Body of pancreas (tissue), 4 donors: ENCODE measurements around the gene MAML3. TPM values are rescaled to one million over a fixed set of nuclear protein-coding genes. Genes with fewer than 3 reads are reported as not detected.

Source experiments
- ATAC-seq: fragments of 150-250 bp; one replicate; pipeline ENCODE4 v1.9.1; 2016
- DNase-seq, 4 donors: peaks; one replicate each; pipeline ENCODE4 v3.0.0-alpha.2; 2019
- H3K27ac ChIP-seq, 4 donors: fragments of 200-600 bp; sonication (generic); 1 replicate in 3 of 4; 2 replicates in 1 of 4; pipeline versions ENCODE4 v1.5.1 to v1.6.1; 2016 to 2019; ENCODE audit warnings: mild to moderate bottlenecking in 1 of 4, mixed read lengths in 1 of 4, moderate library complexity in 1 of 4
- H3K27me3 ChIP-seq, 2 donors: fragments of 200-600 bp; sonication (generic); one replicate each; pipeline ENCODE4 v1.6.0; 2016; ENCODE audit warnings: mild to moderate bottlenecking in 1 of 2
- H3K36me3 ChIP-seq, 2 donors: fragments of 200-600 bp; sonication (generic); replicated peaks in 1 of 2; 2 replicates each; pipeline ENCODE4 v1.5.1; 2016; ENCODE audit warnings: low read depth in 2 of 2; ENCODE audit not compliant: insufficient read depth in 1 of 2
- H3K4me1 ChIP-seq: fragments of 200-600 bp; sonication (generic); one replicate; pipeline ENCODE4 v1.6.0; 2016
- H3K4me3 ChIP-seq, 2 donors: fragments of 200-600 bp; sonication (generic); 1 replicate in 1 of 2; 2 replicates in 1 of 2; pipeline ENCODE4 v1.5.1; 2016 to 2019
- H3K9me3 ChIP-seq, 3 donors: fragments of 200-600 bp; sonication (generic); 1 replicate in 2 of 3; 2 replicates in 1 of 3; pipeline ENCODE4 v1.5.1; 2016
- CTCF ChIP-seq, 7 experiments: fragments of 450-650 bp in 4 of 7; fragments of 200-600 bp in 3 of 7; sonication (generic) in 3 of 7; IDR thresholded peaks; one replicate each; pipeline ENCODE4 v1.5.1; 2016 to 2019; ENCODE audit warnings: antibody characterized with exemption in 7 of 7
- POLR2A ChIP-seq, 3 donors: fragments of 450-650 bp; IDR thresholded peaks; one replicate each; pipeline ENCODE4 v1.6.1; 2016; ENCODE audit warnings: antibody characterized with exemption in 3 of 3, mild to moderate bottlenecking in 2 of 3
- WGBS, 2 donors: methylation state at CpG; one replicate each; pipeline ENCODE4 v1.1.5; 2017; 5-methylcytosine and 5-hydroxymethylcytosine counted together
- intact Hi-C: fragments of 100-400 bp; cut with DNase I; formaldehyde crosslinking; loops from one replicate; pipeline ENCODE4 v1.15.1; 2023
- total RNA-seq, 2 donors: library from RNA; depleted of rRNA; stranded (reverse); fragments of >200 nt; gene quantifications; one replicate each; pipeline ENCODE4 v1.1.0, GENCODE V29; 2016

Gene MAML3
- total RNA-seq, 2 donors from 2014 or later, result 11.2 to 11.4 TPM

- Histone ChIP-seq H3K27ac (peak overlapping the region in 2 of 4 donors; percentile 1 to 41), H3K27me3 (no peaks in the 10 kb centered on the region), H3K4me3 (no peak overlapping the region), H3K9me3 (no peaks in the 10 kb centered on the region), H3K4me1 (peaks cover 25% of the 10 kb centered on the region), H3K36me3 (no peaks in the 10 kb centered on the region)
- ATAC-seq (peak; percentile 40), DNase-seq (no peak)
- TF ChIP-seq CTCF (IDR thresholded peaks at IDR 0.05) (no peak), POLR2A (IDR thresholded peaks at IDR 0.05) (no peak)
- WGBS, 2 donors, result 41 to 49% methylated on average over 6 of the region's 6 CpGs
- intact Hi-C loops, result no loop called here
These were observed 116.5 kb downstream of the MAML3 start for GRCh38 chr4:140037353-140038030.

GRCh38 chr4:140031706-140032105 is 122.3 kb downstream of the MAML3 start:
- Histone ChIP-seq H3K27ac (no peak overlapping the region), H3K4me3 (no peak overlapping the region), H3K4me1 (peaks cover 10% of the 10 kb centered on the region), H3K9me3 (no peaks in the 10 kb centered on the region), H3K27me3 (no peaks in the 10 kb centered on the region), H3K36me3 (no peaks in the 10 kb centered on the region)
- intact Hi-C loops, result no loop called here
- ATAC-seq (no peak), DNase-seq (no peak)
- 60 to 74% methylated on average over 2 of the region's 2 CpGs for WGBS, 2 donors
- TF ChIP-seq POLR2A (IDR thresholded peaks at IDR 0.05) (no peak), CTCF (IDR thresholded peaks at IDR 0.05) (no peak)

GRCh38 chr4:140031061-140031460 is 122.9 kb downstream of the MAML3 start:
- Histone ChIP-seq H3K4me3 (no peak overlapping the region), H3K4me1 (peaks cover 7% of the 10 kb centered on the region), H3K27me3 (no peaks in the 10 kb centered on the region), H3K27ac (no peak overlapping the region), H3K9me3 (no peaks in the 10 kb centered on the region), H3K36me3 (no peaks in the 10 kb centered on the region)
- TF ChIP-seq POLR2A (IDR thresholded peaks at IDR 0.05) (no peak), CTCF (IDR thresholded peaks at IDR 0.05) (no peak)
- DNase-seq, result no peak
- 87% methylated on average over 6 of the region's 6 CpGs for WGBS, 2 donors
- intact Hi-C loops, result no loop called here
- ATAC-seq, result no peak

GRCh38 chr4:140028676-140029517 is 125.1 kb downstream of the MAML3 start:
- TF ChIP-seq CTCF (IDR thresholded peaks at IDR 0.05), result no peak
- no peak for TF ChIP-seq POLR2A (IDR thresholded peaks at IDR 0.05)
- Histone ChIP-seq H3K36me3 (no peaks in the 10 kb centered on the region), H3K9me3 (no peaks in the 10 kb centered on the region), H3K4me3 (no peak overlapping the region), H3K27ac (no peak overlapping the region), H3K27me3 (no peaks in the 10 kb centered on the region), H3K4me1 (peaks cover 19% of the 10 kb centered on the region)
- no peak for ATAC-seq
- no peak for DNase-seq
- 50 to 56% methylated on average over 6 of the region's 6 CpGs for WGBS, 2 donors
- intact Hi-C loops, result no loop called here
